Subcutaneous adipose tissue (tissue), 4 donors: ENCODE results near the gene ARL6IP4. TPM values are rescaled to one million over a fixed set of nuclear protein-coding genes. Genes with fewer than 3 reads are reported as not detected.

ENCODE experiments used
- total RNA-seq, 4 donors: library from RNA; depleted of rRNA; stranded (reverse); fragments of >200 nt; gene quantifications; one replicate each; pipeline ENCODE4 v1.1.0, GENCODE V29; 2016
- TF ChIP-seq, protein P1 (sequence below): fragments of 450-650 bp; IDR thresholded peaks from one replicate; pipeline ENCODE4 v1.5.1; 2016; ENCODE audit warnings: low read depth, mild to moderate bottlenecking, control low read depth, antibody characterized with exemption, moderate library complexity

Gene ARL6IP4
- total RNA-seq, 4 donors from 2014 or later: 73.9 to 274 (median 170) TPM

DNA sequence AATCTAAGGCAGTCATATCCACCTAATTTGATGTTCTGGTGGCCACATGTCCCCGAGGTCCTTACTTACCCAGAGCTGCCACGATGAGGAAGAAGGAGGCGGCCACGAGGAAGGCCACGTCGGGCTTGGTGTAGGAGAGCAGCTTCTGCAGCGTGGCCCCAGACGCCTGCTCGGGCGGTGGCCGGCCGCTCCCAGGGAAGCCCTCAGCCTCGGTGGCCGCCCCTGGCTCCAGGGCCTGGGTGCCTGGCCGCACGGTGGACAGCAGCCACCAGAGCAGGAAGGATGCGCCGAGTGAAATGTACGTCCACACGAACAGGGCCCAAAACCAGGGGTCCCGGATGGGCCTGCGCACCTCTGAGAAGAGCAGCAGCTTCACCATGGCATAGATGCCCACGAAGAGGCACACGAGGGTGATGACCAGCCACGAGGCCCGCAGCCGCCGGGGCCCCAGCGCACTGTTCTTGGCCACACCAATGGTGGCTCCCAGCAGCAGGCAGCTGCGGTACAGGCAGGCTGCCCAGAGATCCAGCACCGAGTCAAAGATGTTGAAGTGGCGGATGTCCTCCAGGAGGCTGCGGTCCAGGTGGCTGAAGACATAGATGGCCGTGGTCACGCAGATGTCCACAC is 20.8 kb upstream of the ARL6IP4 start:
- TF ChIP-seq, protein P1, sequence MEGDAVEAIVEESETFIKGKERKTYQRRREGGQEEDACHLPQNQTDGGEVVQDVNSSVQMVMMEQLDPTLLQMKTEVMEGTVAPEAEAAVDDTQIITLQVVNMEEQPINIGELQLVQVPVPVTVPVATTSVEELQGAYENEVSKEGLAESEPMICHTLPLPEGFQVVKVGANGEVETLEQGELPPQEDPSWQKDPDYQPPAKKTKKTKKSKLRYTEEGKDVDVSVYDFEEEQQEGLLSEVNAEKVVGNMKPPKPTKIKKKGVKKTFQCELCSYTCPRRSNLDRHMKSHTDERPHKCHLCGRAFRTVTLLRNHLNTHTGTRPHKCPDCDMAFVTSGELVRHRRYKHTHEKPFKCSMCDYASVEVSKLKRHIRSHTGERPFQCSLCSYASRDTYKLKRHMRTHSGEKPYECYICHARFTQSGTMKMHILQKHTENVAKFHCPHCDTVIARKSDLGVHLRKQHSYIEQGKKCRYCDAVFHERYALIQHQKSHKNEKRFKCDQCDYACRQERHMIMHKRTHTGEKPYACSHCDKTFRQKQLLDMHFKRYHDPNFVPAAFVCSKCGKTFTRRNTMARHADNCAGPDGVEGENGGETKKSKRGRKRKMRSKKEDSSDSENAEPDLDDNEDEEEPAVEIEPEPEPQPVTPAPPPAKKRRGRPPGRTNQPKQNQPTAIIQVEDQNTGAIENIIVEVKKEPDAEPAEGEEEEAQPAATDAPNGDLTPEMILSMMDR: no peak

- TF ChIP-seq, protein P1: no peak
Measured at GRCh38 chr12:122960193-122960569, 20.3 kb upstream of the ARL6IP4 start.

DNA sequence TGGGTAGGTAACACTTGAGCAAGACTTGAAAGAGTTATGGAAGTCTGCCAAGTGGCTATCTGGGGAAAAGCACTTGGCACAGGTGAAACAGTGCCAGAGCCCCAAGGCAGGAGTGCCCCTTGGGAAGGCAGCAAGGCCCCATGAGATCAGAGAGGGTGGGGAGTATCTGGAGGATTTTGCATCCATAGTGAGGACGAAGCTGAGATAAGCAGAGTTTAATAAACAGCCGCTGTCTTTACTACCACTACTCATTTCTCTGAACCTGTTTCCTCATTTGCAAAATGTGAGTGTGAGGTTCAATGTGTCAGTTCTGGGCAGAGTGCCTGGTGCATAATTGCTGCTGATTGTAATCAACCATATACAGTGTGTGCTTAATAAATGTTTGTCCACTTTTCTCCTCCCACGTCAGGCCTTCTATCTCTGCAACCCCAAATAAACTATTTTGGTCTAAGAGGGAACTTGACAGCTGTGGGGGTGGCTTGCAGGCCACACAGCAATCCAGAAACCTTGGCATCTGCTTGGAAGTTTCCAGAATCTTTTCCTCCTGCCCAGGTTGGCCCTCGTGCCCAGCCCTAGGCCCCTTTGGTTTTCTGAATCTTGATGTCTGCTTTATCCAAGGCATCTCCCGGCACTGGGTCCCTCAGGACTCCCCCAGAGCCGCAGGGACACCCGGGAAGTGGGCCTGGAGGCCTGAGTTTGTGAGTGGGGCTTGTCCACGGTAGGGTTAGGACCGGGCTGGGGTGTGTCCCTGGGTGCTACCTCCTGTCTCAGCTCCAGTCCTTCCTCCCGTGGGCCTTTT is 18.8 kb upstream of the ARL6IP4 start:
- TF ChIP-seq, protein P1: no peak

DNA sequence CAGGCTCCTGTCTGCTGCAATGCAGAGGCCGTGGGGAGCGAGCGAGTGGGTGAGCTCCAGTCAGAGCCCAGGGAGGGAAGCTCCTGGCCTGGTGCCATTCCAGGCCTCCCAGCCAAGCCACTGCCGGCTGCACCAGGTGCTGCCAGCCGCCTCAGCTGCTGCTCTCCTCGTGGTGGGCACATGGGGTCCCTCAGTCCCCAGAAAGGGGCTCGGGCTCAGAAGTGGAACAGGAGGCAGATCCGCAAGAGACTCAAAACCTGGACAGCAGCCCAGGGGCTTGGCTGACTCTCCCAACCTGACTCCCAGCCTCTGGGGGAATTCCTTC is 16.6 kb upstream of the ARL6IP4 start:
- TF ChIP-seq, protein P1: no peak

DNA sequence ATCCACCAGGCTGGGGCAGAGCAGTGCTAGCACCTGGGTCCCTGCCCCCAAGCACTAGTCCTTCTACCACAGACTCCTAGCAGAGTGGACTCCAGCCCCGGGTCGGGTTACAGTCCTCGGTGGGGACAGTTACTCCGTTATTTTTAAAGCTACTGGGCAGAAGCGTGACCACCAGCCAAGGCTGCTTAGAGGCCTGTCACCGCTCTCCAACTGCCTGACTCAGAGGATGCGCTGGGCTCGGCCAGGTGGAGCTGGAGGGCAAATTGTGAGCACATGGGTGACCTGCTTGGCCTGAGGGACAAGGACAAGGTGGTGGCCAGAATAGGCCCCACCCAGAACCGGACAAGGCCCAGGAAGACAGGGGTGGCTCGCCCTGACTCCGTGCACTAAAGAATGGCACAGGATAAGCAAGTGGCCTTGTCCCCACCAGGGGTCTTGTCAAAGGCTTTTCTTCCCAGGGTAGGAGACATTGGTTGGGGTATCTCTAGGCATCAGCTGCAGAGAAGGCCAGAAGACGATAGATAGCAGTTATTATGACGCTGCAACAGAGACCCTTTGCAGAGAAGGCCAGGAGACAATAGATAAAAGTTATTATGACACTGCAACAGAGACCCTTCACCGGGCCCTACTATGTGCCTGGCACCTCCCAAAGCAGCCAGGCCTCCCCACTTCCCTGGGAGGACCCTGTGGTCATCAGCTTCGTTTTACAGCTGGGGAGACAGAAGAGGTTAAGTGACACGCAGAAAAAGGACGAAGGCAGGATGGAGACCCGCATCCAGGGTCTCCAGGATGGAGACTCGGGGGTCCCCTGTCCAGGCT is 15.8 kb upstream of the ARL6IP4 start:
- TF ChIP-seq, protein P1: no peak

DNA sequence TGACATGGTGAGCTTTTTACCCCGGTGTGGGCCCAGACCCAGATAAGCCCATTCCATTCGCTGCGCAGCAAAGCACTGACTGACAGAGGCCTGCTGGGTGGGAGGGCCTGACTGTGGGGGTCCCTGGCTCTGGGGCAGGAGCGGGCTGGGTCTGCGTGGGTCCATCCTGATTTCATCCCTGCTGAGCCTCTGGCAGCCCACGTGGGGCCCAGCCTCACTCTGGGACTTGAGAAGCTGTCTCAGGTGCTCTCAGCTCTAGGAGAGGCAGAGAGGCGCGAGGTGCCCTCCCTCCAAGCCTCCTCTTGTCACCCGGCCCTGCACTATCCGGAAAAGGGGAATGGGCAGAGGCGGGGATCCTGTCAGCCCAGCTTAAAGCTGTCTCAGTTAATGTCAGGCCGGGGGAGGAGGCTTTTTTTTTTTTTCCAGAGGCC is 15.1 kb upstream of the ARL6IP4 start:
- TF ChIP-seq, protein P1: no peak
